ENCODE results near the gene AK9. TPM values are rescaled to one million over a fixed set of nuclear protein-coding genes. Genes with fewer than 3 reads are reported as not detected.
"Not testable (repeated sequence)": the region's sequence is repeated elsewhere in the genome, so short reads cannot be mapped to it uniquely, and the experiment has no call there.

Gene AK9
- total RNA-seq, 1 experiment from 2014 or later = 1.3 TPM

DNA sequence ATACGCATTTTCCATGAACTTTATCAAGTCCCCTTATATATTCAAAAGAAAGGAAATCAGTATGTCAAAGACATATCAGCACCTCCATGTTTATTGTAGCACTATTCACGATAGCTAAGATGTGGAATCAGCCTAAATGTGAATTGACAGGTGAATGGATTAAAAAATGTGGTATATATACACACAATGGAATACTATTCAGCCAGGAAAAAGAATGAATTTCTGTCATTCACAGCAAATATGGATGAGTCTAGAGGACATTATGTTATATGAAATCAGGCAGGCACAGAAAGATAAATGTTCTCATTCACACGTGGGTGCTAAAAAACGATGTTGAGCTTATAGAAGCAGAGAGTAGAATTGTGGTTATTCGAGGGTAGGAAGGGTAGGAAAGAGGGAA is 5.4 kb upstream of the AK9 start:
- DNase-seq (ENCODE audit: low spot score) = no peak

DNA sequence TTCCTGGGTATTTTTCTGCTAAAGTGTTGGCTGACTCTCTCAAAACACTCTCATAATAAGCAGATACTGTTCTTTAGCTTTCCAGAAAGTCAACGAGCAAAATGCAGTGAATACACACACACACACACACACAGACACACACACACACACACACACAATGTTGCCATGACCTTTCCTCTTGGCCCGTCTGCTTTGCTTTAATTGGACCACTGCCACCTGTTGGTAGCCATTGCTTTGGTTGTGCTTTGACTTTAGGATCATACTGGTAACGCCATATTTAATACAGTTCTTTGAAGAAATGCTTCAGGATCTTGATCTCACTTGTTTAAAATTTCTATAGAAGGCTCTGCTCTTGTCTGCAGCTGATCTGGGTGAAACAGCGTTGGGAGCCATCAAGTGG is 4.5 kb upstream of the AK9 start:
- peak; percentile 8 for DNase-seq (ENCODE audit: low spot score)

DNA sequence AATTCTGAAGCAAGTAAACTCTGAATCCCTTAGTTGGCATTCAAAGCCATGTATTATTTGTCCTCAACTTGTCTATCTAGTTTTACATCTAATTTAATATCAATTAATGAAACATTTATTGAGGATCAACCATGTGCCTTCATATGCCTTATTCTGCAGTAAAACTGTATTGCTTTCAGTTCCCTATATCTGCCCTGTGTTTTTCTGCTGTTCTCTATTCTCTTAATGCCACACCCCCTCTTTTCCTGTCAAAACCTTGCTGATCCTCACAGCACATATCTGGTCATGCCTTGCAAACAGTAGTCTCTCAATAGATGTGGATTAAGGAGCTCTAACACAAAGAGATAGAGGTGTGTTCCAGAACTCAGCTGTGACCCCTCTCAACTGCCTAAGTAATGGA is 2.1 kb upstream of the AK9 start:
- no peak for DNase-seq (ENCODE audit: low spot score)

DNA sequence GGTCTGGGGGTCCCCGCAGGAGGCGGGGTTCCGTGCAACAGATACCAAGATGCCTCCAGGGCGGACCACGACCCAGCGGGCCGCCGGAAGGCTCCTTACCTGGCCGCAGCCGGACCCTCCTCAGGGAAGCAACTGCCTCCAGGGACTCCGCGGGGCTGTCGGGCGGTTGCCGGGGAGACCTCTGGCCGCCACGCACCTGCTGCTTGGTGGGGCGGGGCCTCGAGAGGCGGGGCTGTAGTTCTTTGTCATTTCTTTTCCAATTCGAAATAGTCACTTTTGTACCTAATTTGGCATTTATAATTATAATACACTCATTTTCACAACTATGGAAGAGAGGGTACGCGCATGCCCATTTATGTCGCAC is 647 bp downstream of the AK9 start:
- DNase-seq (ENCODE audit: low spot score) = no peak

DNA sequence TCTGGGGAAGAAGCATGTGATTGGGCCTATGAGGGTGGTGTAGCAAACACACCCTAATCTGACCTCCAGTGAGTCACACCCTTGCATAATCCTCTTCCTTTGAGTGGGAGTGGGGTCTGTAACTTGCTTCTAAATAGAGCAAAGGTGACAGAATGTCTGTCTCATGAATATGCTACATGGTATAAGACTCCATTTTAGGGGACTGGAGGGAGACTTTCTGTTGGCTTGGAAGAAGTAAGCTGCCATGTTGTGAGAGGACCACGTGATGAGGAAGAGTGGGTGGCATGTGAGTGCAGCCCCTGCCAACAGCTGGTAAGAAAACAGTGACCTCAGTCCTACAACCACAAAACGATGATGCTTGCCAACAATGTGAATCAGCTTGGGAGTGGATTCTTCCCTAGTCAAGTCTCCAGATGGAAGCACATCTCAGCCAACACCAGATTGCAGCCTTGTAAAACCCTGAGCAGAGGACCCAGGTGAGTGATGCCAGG is 3.7 kb downstream of the AK9 start:
- peak; percentile 77 for DNase-seq (ENCODE audit: low spot score)

DNA sequence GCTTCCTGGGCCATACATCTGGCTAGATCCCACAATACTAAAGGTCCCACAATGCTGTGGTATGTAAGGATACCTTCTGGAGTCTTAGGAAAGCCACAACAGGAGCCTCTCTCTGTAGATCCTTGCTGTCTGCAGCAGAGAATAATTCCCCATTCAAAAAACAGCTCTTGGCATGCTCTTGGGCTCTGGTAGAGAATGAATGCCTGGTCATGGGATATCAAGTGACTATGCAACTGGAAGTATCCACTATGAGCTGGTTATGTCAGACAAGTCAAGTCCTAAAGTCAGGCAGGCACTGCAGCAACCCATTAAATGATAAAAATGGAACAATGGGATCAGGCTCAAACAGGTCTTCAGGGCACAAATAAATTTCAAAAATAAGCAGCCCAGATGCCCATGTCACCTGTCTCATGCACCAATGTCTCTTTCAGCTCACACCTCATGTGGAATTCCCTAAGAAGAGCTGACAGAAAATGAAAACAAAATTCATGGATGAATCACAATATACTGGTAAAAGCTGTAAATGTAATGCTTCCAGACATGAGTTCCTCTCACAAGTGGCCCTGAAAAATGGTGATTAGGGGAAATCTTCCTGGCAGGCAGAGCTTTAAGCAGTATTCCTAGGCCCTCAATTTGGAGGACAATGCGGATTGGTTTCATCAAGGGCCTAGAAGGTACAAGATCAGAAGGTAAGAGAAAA is 4.3 kb downstream of the AK9 start:
- DNase-seq (ENCODE audit: low spot score) = no peak

DNA sequence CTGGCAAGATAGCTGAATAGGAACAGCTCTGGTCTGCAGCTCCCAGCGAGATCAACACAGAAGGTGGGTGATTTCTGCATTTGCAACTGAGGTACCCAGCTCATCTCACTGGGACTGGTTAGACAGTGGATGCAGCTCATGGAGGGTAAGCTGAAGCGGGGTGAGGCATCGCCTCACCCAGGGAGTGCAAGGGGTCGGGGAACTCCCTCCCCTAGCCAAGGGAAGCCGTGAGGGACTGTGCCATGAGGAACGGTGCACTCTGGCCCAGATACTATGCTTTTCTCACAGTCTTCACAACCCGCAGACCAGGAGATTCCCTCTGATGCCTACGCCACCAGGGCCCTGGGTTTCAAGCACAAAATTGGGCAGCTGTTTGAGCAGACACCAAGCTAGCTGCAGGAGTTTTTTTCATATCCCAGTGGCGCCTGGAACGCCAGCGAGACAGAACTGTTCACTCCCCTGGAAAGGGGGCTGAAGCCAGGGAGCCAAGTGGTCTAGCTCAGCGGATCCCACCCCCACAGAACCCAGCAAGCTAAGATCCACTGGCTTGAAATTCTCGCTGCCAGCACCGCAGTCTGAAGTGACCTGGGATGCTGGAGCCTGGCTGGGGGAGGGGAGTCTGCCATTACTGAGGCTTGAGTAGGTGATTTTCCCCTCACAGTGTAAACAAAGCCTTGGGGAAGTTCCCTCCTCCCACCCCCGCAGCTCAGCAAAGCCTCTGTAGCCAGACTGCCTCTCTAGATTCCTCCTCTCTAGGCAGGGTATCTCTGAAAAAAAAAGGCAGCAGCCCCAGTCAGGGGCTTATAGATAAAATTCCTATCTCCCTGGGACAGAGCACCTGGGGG is 12.1 kb downstream of the AK9 start:
- DNase-seq (ENCODE audit: low spot score) = not testable (repeated sequence)

DNA sequence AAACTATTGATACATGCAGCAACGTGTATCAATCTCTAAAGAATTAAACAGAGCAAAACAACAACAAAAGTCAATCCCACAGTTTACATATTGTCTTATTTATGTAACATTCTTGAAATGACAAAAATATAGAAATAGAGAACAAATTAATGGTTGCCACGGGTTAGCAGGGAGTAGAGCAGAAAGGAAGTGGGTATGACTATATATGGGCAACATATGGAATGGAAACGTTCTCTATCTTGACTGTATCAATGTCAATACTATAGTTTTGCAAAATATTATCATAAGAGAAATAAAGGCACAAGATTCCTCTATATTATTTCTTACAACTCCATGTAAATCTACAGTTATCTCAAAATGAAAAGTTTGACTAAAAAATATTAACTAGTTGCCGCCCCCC is 12.8 kb downstream of the AK9 start:
- DNase-seq (ENCODE audit: low spot score) = no peak

DNA sequence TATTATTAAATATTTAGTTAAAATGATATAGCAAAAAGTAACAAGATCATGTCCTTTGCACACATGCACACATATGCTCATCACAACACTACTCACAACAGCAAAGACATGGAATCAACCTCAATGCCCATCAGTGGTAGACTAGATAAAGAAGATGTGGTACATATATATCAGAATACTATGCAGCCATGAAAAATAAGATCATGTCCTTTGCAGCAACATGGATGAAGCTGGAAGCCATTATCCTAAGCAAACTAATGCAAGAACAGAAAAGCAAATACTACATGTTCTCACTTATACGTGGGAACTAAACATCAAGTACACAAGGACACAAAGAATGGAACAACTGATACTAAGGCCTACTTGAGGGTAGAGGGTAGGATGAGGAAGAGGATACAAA is 14.3 kb downstream of the AK9 start:
- no peak for DNase-seq (ENCODE audit: low spot score)

DNA sequence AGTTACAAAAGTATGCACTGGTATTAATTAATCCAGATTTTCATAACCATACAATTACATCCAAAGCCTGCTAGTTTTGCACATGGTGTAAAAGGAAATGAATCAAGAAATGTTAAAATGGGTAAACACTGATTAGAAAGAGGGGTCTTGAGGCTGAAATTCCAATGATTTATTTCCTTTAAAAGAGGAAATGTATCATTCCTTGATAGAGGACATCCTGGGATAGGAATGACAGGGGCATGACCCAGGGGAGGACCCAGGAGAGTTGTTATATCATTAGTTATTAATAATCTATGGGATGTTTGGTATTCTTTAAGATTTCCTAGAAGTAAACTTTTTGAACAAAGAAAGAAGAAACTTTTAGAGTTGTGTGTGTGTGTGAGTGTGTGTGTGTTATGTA is 18.2 kb downstream of the AK9 start:
- DNase-seq (ENCODE audit: low spot score) = no peak

DNA sequence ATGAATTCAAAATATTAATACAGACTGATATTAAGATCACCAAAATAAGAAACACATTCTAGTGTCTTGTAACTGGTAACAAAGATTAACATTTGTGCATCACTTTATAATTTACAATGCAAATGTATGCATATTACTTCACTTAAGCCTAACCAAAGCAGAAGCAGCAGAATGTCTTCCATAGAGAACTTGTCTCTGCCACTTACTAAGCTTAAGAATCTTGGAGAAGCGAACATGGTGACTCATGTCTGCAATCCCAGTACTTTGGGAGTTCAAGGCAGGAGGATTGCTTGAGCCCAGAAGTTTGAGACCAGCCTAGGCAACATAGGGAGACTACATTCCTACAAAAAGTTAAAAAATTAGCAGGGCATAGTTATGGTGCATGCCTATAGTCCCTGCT is 18.8 kb downstream of the AK9 start:
- no peak for DNase-seq (ENCODE audit: low spot score)

DNA sequence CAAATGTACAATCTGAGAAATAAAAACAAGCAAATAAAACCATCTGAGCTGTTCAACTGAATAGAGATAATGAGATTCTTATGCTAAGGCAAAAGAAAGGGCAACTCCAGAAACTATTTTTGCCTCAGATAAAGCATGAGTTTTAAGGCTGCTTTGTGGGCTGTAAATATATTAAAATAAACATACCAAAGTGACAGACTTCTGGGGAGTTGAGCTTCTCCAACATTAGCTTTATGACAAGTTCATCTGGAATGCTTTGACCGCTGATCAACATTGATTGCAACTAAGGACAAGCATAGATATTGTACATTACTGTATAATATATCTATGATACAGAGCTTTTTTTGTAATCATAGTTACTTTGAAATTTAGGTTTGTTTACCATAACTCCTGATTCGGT is 19.3 kb downstream of the AK9 start:
- no peak for DNase-seq (ENCODE audit: low spot score)

DNA sequence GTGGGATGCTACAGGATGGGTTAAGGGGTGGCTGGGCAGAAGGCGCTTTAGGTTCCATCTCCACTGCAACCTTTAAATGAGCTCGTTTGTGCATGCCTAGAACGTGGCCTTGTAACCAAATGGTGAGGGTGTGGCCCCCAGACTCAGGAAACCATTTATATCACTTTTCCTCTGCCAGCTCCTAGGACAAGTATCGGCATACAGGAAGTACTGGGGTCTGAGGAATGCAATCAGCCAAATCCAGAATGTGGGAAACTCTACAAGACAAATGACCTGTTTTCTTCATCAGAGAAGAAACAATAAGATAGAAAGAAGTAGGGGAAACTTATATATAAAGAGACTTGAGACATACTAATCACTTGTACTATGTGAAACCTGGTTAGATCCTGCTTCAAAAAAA is 21.2 kb downstream of the AK9 start:
- DNase-seq (ENCODE audit: low spot score) = no peak

DNA sequence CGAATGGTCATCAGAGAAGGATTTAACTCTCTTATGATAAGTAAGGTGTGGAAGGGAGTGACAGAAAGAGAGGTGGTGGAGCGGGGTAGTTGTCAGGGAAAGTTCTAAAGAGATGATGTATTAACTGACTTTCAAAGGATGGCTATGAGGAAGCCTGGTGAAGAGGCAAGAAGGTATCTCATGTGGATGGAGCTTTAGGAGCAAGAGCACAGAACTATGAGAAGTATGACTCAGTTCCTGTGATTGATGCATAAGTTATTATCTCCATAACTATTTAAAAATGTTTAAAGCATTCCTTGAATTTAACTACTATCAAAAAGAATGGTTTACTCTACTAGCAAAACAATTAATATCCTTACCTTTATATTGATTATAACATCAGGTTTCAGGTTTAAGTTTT is 28.8 kb downstream of the AK9 start:
- no peak for DNase-seq (ENCODE audit: low spot score)

DNA sequence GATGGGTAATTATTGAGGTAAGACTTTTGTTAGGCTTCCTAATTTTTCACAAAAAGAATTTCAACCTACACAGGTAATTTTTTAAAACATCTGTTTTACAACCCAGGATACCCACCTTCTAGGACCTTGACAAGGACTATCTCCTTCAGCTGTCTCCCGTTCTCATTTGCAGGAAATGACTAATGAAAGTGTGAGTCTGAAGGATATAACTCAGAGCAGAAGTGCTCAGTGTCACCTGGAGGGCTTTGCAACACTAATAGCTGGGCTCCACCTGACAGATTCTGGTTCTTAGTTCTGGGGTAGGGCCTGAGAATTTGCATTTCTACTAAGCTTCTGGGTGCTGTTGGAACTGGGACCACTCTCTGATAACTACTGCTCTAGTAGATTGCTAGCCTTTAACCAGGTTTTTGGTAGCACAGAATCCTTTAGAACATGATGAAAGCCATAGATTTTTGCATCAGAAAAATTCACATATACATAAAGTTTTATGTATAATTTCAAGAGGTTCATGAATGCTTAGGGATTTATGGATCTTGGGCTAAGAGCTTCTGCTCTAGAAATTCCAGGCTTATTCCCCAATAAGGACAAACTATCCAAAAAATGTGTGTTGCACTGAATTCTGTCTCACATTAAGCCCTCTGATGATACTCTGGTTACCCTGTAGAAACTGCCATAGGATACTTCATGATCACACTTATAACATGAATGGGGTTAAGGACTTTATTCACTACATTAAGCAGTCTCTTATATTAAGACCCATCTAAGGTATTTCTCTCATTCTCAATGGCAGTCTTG is 30.3 kb downstream of the AK9 start:
- no peak for DNase-seq (ENCODE audit: low spot score)

DNA sequence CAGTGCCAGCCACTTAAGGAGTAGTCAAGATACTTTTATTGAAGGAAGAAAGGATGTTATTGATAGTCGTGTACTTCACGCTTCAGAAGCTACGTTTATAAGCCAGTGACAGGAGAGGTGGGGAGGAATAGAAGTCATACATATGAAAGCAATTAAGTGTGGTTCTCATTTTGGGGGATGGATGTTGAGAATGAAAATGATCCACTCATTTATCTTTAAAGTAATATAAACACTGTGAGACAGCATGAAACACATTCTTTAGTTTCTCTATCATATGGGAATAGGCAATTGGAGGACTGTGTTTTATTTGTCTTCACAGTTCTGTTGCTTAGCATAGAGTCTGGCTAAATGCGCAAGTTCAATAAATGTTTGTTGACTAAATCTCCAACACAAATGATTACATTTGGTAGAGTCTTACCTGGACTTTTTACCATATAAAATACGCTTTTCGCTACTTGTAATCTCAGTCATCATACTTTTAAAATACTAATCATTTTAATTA is 35.2 kb downstream of the AK9 start:
- no peak for DNase-seq (ENCODE audit: low spot score)

DNA sequence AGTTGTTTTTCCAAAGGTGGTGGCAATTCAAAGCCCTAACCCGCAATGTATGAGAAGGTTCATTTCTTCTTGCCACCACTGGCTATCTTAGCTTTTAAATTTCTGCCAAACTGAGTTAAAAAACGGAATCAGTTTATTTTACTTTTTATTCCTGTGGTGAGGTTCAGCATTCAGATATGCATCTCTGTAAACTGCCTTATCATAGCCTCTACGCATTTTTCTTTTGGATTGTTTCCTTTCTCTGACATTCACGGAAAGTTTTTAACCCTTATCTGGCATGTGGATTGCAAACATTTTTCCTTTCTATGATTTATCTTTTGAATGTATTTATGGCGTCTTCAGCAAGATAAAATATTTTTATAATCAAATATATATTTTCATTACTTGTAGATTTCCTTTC is 37.7 kb downstream of the AK9 start:
- no peak for DNase-seq (ENCODE audit: low spot score)

DNA sequence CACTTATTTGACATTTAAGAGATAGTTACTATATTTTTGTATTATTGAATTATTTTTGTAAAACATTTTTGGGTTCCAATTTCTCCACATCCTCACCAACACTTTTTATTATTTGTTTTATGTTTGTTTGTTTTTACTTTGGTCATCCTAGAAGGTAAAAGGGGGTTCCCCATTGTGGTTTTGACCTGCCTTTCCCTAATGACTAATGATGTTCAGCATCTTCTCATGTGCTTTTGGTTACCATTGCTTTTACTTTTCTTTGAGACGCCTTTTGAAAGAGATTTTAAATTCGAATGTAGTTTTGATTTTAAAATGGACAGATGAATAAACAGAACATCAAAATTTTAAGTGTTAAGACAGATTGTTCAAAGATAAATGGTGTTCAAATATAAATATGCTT is 46.9 kb downstream of the AK9 start:
- no peak for DNase-seq (ENCODE audit: low spot score)

DNA sequence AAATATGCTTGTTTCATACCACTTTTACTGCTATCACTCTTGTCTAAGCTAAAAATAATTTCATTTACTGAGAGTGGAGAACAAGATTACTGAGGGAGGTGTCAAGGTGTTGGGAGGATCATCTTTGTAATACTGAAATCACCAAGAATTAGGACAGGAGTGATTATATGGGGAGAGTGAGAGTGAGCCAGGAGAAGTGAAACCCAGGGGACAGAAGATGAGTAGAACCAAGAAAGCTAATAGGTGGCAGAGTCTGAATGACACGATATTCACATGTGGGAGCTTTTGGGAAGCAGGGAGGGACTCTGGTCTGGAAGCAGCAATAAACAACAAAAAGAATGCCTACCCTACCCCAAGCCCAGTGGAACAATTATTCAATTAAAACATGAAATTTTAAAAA is 58.6 kb downstream of the AK9 start:
- DNase-seq (ENCODE audit: low spot score) = no peak

DNA sequence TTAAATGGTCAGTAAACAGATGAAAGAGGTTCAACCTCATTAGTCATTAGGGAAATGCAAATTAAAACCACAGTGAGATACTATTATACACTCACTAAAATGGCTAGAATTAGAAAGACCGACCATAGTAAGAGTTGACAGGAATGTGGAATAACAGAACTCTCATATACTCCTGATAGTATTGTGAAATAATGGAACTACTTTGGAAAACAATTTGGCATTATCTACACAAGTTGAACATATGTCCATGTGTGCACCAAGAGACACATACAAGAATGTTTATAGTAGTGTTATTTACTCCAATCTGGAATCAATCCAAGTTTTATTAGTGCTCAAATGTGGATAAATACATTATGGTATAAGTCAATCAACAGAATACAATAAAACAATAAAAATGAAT is 59.6 kb downstream of the AK9 start:
- DNase-seq (ENCODE audit: low spot score) = no peak

DNA sequence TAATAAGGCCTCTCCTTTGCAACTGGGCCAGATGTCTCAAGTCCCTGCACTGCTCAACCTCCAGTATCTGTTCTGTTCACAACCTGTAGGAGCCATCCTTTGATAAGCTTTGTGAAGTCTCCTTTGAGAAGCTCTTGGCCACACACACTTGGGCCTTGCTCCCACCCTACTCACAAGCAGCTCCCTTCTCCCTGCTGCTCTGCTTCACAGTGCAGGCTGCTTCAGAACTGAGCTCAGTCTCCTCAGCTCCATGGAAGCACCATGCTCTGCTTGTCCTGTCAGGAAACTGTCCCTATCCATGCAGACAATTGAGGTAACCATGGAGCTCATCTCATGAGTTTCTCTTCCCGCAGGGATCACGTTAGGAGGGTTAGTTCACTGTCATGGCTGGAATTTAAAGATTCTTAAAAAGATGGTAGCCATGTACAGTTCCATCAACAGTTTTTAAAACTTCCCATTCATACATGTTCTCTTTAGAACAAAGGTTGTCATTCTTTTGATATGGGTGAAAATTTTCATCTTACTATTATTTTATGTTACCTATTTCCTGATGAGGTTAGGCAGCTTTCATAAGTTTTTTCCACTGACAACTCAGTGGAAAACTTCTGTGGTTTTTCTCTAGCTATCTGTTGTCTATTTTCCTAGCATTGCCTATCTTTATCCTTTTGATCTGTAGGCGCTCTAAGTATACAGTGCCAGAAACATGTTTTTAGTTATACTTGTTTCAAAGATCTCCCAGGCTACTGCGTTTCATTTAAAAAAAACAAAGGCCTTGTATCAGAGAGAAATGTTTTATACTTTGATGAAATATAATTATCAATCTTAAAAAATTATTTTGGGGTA is 62.6 kb downstream of the AK9 start:
- DNase-seq (ENCODE audit: low spot score) = no peak

DNA sequence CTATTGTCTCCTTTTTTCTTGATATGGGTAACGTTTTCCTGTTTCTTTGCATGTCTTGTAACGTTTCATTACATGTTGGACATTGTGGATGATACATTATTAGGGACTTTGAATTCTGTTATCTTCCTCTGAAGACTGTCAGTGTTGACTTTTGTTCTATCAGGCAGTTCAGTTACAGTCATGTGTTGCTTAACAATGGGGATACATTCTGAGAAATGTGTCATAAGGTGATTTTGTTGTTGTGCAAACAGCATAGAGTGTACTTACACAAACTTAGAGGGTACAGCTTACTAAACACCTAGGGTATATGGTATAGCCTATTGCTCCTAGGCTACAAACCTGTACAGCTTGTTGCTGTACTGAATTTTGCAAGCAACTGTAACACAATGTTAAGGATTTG is 64.7 kb downstream of the AK9 start:
- DNase-seq (ENCODE audit: low spot score) = no peak

Data from H4 (cell line).